DMS79 (cell line): Measurements from ENCODE around the gene PCBP1.
A peak's percentile ranks its signal among the peaks of the same experiment; 100 is the strongest.
"Not testable (repeated sequence)": the region's sequence is repeated elsewhere in the genome, so short reads cannot be mapped to it uniquely, and the experiment has no call there.

Experiments
- DNase-seq: peaks from one replicate; lab custom pipeline; 2025; lab: John Stamatoyannopoulos, UW

Gene PCBP1

DNA sequence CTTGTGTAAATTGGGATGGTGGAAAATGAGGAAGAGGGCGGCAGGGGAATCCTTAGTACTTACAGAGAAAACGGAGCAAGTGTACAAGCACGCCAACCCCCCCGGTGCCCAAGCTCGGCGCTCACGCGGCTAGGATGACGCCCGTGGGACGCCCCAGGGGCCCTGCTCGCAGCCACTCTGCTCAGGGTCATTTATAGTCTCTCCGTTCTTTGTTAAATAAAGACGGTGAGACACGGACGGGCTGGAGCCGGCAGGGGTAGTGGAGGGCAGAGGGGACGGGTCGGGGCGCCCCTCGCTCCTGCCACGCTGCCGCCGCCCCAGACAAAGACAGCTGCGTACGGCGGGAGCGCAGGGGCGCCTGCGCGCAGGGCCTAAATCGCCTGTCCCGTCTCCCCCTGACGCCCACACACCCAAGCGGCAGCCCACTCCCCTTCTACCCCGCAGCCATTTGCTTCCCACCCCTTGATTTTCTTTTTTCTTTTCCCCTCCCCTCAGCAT lies 37.8 kb downstream of the PCBP1 start:
- DNase-seq = peak; percentile 65

DNA sequence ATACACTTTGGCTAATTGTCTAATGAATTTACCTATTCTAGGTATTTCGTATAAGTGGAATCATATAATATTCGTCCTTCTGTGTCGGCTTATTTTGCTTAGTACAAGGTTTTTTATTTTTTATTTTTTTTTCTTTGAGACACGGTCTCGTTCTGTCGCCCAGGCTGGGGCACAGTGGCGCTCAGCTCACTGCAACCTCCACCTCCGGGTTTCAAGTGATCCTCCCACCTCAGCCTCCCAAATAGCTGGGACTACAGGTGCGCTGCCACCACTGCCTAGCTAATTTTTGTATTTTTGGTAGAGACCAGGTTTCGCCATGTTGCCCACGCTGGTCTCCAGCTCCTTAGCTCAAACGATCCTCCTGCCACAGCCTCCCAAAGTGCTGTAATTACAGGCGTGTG lies 38.2 kb downstream of the PCBP1 start:
- DNase-seq = no peak

DNA sequence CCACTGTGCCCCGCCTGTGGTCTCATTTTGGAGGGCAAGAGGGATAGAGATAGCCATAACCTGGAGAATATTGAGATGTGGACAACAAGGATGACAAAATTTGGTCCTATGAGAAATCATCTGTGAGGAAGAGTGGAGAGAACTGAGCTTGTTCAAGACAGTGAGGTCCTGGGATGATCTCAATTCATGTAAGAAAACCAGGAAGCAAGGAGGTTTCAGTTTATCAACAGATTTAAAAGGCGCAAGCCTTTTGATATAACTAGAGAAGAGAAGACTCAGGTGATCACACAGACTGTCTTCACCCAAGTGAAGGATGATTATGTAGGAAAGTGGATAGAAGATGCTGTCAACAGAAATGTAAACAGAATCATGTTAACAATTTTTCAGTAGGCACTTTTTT lies 39.1 kb downstream of the PCBP1 start:
- DNase-seq = no peak

DNA sequence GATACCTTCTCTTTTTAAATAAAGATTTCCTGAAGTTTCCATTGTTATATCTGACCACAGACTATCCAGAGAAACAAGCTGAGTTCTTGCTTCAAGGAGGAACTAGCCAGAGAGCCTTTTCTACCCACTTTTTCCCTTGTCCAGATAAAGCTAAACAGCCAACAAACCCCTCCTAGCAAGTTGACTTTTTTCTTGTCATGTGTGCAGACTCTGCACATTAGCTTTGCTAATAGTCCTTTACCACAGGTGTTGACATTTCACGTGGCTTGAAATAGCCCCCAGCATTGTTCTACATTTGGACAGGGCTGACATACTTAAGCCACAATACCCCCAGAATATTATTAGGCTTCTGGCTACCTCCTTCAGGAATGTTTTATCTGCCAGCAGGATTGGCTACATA lies 40.7 kb downstream of the PCBP1 start:
- DNase-seq = no peak

DNA sequence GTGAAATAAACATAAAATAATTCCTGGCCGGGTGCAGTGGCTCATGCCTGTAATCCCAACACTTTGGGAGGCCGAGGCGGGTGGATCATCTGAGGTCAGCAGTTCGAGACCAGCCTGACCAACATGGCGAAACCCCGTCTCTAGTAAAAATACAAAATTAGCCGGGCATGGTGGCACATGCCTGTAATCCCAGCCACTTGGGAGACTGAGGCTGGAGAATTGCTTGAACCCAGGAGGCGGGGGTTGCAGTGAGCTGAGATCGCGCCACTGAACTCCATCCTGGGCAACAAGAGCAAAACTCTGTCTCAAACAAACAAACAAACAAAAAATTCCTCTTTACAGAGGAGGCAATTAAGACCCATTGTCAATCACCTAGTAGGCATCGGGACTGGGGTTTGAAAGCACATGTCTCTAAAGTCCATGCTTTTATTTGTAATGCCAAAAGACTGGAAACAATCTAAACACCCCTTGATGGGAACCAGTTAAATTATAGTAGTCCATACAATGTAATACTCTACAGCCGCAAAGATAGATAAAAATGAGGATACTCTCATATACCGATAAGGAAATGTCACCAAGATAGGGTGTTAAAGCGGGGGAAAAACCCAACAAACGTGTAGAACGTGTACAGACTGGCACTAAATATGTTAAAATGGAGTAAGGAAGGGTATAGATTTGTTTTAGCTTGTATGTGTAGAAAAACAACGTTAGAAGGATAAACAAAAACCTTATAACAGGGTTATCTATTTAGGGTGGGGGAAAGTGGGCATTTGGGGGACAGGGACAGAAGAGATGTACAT lies 44.3 kb downstream of the PCBP1 start:
- not testable (repeated sequence) for DNase-seq

DNA sequence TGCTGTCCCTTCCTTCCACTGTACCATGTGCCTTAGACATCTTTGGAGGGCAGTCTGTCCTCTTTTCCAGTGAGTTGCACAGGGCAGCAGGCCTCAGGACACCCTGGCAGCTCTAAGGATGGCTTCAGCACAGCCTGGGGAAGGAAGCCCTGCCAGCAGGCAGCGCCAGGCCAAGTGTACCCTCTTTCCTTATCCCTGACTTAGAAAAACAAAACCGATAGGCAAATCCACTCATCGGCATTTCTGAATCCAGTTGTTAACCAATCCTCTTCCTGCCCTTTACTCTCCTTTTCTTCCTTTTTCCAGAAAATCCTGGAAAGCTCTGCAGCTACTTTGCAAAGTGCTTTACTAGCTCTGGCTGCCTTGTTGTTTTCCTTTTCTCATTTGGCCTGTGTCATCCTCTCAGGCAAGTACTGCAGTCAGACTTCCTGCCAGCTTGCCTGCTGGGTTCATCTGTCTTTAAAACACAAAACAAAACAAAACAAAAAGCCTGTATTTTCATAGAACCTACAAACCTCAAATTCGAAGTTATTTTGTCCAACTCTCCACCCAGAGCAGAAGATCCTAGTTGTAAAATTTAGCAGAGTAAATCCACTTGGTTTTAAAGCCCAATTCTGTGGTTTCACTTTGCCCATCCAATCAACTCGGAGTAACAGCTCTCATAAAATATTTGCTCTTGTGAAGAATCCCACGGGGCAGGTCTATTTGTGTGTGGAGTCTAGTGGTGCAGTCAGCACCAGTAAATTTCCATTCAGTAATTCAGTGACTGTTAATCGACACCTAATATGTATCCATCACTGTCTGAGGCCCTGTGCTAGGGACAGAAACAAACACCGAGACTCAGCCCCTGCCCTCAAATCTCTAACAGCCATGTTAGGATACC lies 45.2 kb downstream of the PCBP1 start:
- DNase-seq = peak; percentile 79

DNA sequence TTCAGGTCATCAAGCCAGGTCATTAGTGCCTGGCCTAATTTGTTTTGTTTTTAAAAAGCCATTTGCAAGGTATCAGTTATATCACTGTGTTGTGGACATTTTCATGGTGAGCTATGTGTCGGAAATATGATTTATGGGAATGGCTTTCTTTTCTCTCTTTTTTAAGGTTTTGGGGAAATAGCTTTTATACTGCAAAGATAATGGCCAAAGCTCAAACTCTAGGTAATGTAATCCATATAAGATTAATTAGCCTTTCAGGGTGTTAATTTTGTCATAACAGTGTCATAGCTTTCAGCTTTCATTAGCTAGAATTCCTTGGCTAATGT lies 45.8 kb downstream of the PCBP1 start:
- DNase-seq = no peak

DNA sequence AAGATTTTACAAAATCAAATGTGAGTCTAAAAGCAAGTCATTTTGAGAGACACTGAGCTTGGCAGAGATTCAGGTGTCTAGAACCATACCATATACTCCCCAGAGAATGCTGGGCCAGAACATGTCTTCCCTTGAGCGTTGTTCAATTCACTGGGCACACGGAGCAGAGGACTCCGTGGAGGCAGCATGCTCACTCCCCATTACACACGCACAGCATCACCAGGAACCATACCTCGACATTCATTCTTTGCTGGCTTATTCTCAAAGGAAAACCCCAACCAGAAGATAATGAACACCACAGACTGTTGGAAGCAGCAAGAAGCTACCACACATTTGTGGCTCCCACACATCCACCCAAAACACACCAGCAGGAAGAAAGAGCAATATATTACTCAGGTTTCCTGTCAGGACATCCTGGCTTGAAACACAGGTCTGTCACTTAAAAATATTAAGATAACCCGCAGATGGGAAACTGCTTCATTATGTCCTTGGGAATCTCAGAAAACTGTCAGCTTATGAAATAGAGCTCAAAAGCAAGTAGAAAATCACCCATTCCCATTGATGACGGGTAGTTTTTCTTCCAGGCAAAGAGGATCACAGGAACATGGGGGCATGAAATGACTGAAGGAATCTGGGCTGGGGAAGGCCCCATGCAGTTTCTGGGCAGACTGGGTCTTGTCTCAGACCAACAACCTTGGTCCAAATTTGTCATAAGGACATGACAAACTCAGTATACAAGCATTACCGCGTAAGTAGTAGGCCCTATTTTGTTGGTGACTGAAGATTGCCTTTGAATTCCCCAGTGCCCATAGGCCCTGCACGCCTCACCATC lies 46.4 kb downstream of the PCBP1 start:
- DNase-seq = no peak

DNA sequence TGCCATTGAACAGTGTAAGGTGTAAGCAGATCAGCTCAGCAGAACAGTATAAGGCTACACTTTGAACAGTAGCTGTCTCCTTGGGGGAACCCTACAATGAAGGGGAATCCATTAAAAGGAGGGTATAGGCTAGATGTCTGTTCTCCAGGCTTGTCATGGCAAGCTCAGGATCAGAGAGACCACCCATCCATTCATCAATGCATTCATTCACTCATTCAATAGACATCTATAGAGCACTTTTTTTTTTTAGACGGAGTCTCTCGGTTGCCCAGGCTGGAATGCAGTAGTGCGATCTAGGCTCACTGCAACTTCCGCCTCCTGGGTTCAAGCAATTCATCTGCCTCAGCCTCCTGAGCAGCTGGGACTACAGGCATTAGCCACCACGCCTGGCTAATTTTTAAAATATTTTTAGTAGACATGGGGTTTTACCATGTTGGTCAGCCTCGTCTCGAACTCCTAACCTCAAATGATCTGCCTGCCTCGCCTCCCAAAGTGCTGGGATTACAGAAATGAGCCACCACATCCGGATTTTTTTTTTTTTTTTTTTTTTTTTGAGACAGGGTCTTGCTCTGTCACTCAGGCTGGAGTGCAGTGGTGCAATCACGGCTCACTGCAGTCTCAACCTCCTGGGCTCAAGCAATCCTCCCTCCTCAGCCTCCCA lies 47.2 kb downstream of the PCBP1 start:
- DNase-seq = not testable (repeated sequence)
